Smooth muscle cell of the brain vasculature (primary cell): ENCODE results near the gene SMIM34.
"Not testable (repeated sequence)": the region's sequence is repeated elsewhere in the genome, so short reads cannot be mapped to it uniquely, and the experiment has no call there.

Experiments used
- DNase-seq: peaks from one replicate; pipeline ENCODE4 v3.0.0-alpha.2; 2012; ENCODE audit warnings: low read depth, low spot score

SMIM34 gene

DNA sequence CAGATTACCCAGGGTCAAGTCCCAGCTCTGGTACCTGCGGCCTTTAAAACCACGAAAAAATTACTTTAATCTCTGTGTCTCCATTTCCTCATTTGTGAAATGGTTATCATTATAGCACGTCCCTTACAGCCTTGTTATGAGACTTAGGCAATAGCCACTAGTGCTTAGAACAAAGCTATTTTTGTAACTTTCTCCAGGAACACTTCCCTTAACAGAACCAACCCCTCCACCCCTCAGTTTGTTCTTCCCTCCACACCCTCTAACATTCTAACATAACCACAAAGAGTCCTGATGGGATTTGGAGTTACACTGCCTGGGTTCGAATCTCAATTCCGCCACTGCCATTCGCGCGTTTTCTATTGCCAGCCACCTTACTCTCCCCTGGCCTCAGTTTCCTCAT is 49.3 kb downstream of the SMIM34 start:
- DNase-seq = not testable (repeated sequence)

- no peak for DNase-seq
Measured at GRCh38 chr21:34372321-34372720, 51.4 kb downstream of the SMIM34 start.

DNA sequence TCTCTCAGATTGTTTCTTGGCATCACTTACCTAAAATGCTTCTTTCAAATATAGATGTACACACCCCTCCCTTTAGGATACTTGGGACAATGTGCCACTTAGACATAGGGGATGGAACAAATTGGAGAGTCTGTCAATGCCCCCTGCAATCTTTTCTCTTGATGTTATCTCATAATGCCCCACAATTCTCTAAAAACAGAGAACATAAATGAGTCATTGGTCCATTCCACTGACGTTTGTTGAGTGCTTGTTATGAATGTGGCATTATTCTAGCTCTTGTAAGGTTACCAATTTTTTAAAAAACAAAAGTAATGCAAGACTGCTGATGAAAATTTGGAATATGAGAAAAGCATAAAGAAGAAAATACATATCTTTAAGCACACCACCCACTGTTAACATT is 54.0 kb downstream of the SMIM34 start:
- DNase-seq = no peak
